Karpas-422 (cell line): ENCODE results near the gene SLFN12. TPM values are rescaled to one million over a fixed set of nuclear protein-coding genes. Genes with fewer than 3 reads are reported as not detected.

ENCODE experiments used
- small RNA-seq: library from RNA; depleted of rRNA; stranded (forward); fragments of <200 nt; gene quantifications from one replicate; pipeline ENCODE3, GENCODE V24; 2014
- total RNA-seq: library from RNA; depleted of rRNA; stranded (reverse); fragments of >200 nt; shearing (Covaris generic); gene quantifications from 2 replicates; pipeline ENCODE4 v1.2.3, GENCODE V29; 2014; ENCODE audit warnings: low replicate concordance; rRNA removed

The SLFN12 gene
- total RNA-seq, 1 experiment from 2014 or later = not detected

Small RNA genes lying within 50 kb of the gene (small RNA-seq; reads per million reads assigned to genes)
- gene AC060766.3 (not detected), gene AC060766.5 (not detected)

Other genes starting within 250 kb of the SLFN12 start
- not detected in 2 replicates for gene SLC35G3, start 238.1 kb downstream of the SLFN12 start, total RNA-seq
- 0.07 and 0.22 TPM in 2 replicates for gene SLFN5, start 189.4 kb downstream of the SLFN12 start, total RNA-seq
- not detected in 2 replicates for gene SLFN11, start 58.9 kb downstream of the SLFN12 start, total RNA-seq
- 0.07 and 0.30 TPM in 2 replicates for gene SLFN13, start 16.3 kb upstream of the SLFN12 start, total RNA-seq
- gene SLFN12L, start 105.2 kb upstream of the SLFN12 start, total RNA-seq = not detected in 2 replicates
- 0.11 TPM in 1 of 2 replicates, not detected in the other for gene SLFN14, start 128.3 kb upstream of the SLFN12 start, total RNA-seq
- 5.0 and 5.4 TPM in 2 replicates for gene PEX12, start 146.1 kb upstream of the SLFN12 start, total RNA-seq
- 53.4 and 82.7 TPM in 2 replicates for gene AP2B1, start 154.8 kb upstream of the SLFN12 start, total RNA-seq